Stimulated activated naive CD8-positive, alpha-beta T cell treated with anti-CD3 and anti-CD28 coated beads, Interleukin-15, Interleukin-2, amounts not matched to agents 100 ng/mL and 50 ng/mL, for 24 hours (primary cell): Measurements from ENCODE around the gene MACROH2A1.

Experiments used
- H3K27ac Mint-ChIP-seq: one replicate; pipeline ENCODE4 v1.8.0; 2021; ENCODE audit warnings: mild to moderate bottlenecking, mixed read lengths
- H3K27me3 Mint-ChIP-seq: one replicate; pipeline ENCODE4 v1.8.0; 2021; ENCODE audit warnings: mixed read lengths
- H3K36me3 Mint-ChIP-seq: one replicate; pipeline ENCODE4 v1.8.0; 2021; ENCODE audit warnings: low read depth, mixed read lengths
- H3K4me1 Mint-ChIP-seq: one replicate; pipeline ENCODE4 v1.8.0; 2021; ENCODE audit warnings: low read depth, mixed read lengths
- H3K4me3 Mint-ChIP-seq: one replicate; pipeline ENCODE4 v1.8.0; 2021; ENCODE audit warnings: mild to moderate bottlenecking, mixed read lengths
- H3K9me3 Mint-ChIP-seq: one replicate; pipeline ENCODE4 v1.8.0; 2021; ENCODE audit warnings: mixed read lengths

Gene MACROH2A1

GRCh38 chr5:135439231-135440205 is 40.5 kb upstream of the MACROH2A1 start:
- no peaks in the 10 kb centered on the region for H3K36me3 Mint-ChIP-seq
- H3K27ac Mint-ChIP-seq = no peak overlapping the region
- peaks cover 3% of the 10 kb centered on the region for H3K4me1 Mint-ChIP-seq
- H3K27me3 Mint-ChIP-seq = peaks cover 10% of the 10 kb centered on the region
- H3K4me3 Mint-ChIP-seq = no peak overlapping the region
- H3K9me3 Mint-ChIP-seq = no peaks in the 10 kb centered on the region

DNA sequence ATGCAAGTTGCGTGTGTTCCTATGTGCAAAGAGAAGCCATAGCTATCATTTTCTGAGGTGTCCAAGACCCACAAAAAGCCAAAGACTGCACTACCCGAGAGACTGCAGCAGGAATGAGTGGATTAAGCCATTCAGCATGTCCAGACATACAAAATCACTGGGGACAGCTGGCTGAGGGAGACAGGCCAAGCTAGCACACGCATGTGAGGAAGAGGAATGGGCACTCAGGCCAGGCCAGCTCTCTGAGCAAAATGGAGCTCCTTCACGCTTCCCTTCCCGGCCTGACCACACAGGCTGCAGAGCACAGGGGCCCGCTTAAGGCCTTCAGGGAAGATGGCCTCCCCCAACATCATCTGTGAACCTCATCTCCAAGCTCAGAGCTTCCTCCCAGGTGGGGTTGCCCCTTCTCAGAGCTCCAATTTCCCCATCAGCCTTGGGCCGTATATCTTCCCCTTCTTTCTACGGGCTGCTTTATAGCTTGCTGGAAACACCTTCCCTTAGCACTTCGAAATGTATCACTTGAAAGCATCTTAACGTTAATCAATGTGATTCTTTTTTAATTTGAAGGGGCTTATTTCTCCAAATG is 39.7 kb upstream of the MACROH2A1 start:
- H3K36me3 Mint-ChIP-seq = no peaks in the 10 kb centered on the region

DNA sequence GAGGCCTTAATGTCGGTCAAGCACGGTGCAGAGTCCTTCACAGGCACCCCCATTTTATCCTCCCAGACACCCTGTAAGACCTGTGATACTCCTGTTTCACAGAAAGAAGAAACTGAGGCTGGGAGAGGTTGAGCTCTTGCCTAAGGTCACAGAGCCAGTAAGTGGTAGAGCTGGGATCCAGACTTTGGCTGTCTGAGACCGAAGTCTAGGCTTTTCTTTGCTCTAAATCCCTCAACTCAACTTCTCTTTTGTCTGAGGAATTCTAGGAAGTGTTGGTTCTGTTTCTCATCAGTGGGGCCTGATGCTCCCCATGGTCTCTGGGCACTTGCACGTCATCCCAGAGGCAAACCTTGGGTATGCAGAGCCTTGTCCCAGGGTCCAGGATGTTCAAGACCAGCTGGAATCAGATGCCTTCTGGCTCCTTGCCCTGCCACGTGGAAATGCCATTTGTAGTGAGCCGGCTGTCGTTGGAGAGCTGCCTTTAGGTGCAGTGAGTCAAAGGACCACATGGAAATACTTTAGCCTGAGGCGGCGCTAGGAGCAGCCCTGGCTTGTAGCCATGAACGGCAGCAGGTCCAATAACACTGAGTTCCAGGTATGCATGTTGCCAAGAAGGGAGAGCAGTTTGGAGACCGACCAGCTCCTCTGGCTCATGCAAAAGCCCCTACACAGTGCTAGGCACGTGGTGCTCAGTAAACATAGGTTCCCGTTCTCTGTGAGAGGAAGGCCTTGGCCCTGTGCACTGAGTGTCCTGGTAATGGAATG is 38.9 kb upstream of the MACROH2A1 start:
- Mint-ChIP-seq H3K36me3 (no peaks in the 10 kb centered on the region), H3K4me1 (peaks cover 3% of the 10 kb centered on the region), H3K27me3 (peaks cover 10% of the 10 kb centered on the region), H3K27ac (no peak overlapping the region), H3K4me3 (no peak overlapping the region), H3K9me3 (no peaks in the 10 kb centered on the region)

More for the DNA sequence above, 39.7 kb upstream of the MACROH2A1 start:
- peaks cover 3% of the 10 kb centered on the region for H3K4me1 Mint-ChIP-seq
- peaks cover 10% of the 10 kb centered on the region for H3K27me3 Mint-ChIP-seq
- no peak overlapping the region for H3K27ac Mint-ChIP-seq
- no peak overlapping the region for H3K4me3 Mint-ChIP-seq
- no peaks in the 10 kb centered on the region for H3K9me3 Mint-ChIP-seq

DNA sequence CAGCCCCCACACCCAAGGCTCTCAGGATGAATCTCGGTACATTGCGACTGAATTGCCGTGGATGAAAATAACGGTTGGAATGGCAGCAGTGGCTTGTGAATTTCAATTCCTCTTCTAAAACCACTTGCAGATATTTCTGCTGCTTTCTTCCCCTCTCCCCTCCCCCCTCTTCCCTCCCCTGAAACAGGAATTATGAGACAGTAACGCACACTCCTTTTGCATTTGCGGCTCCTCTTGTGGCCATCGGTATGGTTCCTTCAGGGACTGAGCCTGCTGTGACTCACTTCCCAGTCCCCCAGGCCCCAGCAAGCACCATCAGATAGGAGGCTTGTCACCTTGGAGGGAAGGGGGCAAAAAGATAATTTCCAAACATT is 38.4 kb upstream of the MACROH2A1 start:
- Mint-ChIP-seq H3K27ac (no peak overlapping the region), H3K36me3 (no peaks in the 10 kb centered on the region), H3K27me3 (peaks cover 10% of the 10 kb centered on the region), H3K4me1 (peaks cover 3% of the 10 kb centered on the region), H3K9me3 (no peaks in the 10 kb centered on the region), H3K4me3 (no peak overlapping the region)

GRCh38 chr5:135436951-135437418 is 38.0 kb upstream of the MACROH2A1 start:
- peaks cover 3% of the 10 kb centered on the region for H3K4me1 Mint-ChIP-seq
- H3K9me3 Mint-ChIP-seq = no peaks in the 10 kb centered on the region
- no peak overlapping the region for H3K4me3 Mint-ChIP-seq
- H3K27ac Mint-ChIP-seq = no peak overlapping the region
- H3K36me3 Mint-ChIP-seq = no peaks in the 10 kb centered on the region
- peaks cover 10% of the 10 kb centered on the region for H3K27me3 Mint-ChIP-seq

DNA sequence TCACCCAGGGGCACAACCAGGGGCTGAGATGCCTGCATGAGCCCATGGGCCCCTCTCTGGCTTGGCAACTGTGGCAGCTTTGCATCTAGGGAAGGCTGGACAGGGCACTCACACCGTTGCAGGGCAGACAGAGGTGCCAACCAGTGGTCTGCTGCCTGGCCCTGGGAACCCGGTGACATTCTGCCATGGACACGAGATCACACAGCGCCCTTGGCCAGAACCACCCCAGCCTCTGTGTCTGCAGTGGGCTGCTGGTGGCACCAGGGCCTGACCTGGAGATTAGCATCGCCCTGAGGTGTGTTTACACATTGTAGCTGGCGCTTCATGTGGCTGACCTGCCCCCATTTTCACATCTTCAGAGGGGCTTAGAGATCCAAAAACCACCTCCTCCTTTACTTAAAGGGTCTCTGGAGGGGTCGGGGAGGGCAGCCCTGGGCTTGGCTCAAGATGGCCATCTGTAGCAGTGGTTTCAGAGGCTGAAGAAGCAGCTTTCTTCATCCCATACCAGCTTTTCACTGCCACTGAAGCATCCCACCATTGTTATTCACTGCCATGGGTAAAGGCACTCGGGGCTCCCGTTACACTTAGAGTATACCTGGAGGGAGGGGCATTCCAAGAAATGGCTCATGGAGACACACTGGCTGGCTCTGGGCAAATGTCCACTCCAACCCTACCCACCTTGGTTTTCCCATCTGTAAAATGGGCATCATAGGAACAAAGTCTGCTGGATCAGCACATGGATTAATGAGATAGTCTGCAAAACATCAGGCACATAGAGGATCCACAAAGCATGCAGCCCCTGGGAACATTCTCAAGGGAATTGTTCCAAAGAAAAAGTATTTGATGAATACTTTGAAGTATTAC is 36.7 kb upstream of the MACROH2A1 start:
- Mint-ChIP-seq H3K4me1 (no peaks in the 10 kb centered on the region), H3K27ac (no peak overlapping the region), H3K4me3 (no peak overlapping the region), H3K27me3 (peaks cover 10% of the 10 kb centered on the region), H3K9me3 (no peaks in the 10 kb centered on the region), H3K36me3 (no peaks in the 10 kb centered on the region)

DNA sequence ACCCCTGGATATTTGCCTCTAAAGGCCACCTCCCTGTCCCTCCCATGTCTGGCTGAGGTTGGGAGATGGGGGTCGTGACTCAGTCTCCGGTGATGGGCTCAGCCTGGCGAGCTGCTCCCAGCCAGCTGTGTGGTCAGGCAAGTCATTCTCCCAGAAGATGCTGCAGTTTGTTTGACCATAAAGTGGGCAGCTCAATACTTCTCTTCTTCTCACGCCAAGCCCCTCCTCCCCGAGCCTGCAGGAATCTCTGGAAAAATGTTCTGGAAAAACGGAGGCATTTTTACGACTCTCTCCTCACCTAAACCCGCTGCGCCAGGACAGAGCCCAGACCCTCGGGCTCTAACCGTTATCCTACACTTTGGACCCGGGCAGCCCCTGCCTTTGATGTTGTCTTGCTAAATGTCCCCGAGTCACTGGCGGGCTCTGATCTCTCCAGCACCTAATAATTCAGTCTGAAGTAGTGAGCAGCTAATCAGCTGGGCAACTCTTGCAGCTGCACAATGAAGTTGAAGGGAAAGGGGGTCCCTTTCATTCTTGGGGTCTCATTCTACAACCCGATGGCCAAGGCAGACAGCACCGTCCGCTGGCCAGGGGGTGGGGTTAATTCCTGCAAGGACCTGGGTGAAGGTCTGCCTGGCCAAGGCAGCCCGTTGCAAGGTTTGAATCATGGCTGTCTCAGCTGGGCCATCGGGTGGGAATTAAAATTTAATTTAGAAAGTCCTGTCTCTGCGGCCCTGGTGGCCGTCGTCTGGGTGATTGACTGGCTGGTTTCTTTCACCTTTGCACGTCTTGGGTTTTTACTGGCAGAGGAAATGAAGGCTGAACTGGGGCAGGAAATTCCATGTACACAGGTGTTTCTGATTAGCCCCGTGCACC is 35.8 kb upstream of the MACROH2A1 start:
- H3K36me3 Mint-ChIP-seq = no peaks in the 10 kb centered on the region
- no peak overlapping the region for H3K27ac Mint-ChIP-seq
- H3K4me3 Mint-ChIP-seq = no peak overlapping the region
- no peaks in the 10 kb centered on the region for H3K4me1 Mint-ChIP-seq
- no peaks in the 10 kb centered on the region for H3K9me3 Mint-ChIP-seq
- peaks cover 10% of the 10 kb centered on the region for H3K27me3 Mint-ChIP-seq

- Mint-ChIP-seq H3K27ac (no peak overlapping the region), H3K27me3 (peaks cover 10% of the 10 kb centered on the region), H3K4me3 (no peak overlapping the region), H3K9me3 (no peaks in the 10 kb centered on the region), H3K4me1 (no peaks in the 10 kb centered on the region), H3K36me3 (no peaks in the 10 kb centered on the region)
These were observed 34.8 kb upstream of the MACROH2A1 start for GRCh38 chr5:135433681-135434426.

DNA sequence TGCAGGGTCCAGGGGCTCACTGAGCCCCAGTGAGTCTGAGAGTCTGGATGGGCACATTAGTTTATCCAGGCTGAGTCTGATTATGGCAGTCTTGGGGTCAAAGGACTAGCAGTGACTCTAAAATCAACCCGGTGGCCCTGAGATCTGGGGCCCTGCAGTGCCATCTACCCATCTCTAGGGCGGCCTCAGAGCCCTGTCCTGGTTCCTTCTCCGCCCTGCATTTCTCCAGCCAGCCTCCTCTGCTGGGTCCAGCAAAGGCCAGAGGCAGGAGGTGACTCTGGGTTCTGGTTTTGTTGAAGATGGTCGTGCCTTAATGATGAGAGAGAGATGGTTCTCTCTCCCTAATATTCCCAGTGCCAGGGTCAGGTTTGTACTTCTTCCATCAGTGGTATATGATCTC is 33.1 kb upstream of the MACROH2A1 start:
- H3K9me3 Mint-ChIP-seq = no peaks in the 10 kb centered on the region
- no peaks in the 10 kb centered on the region for H3K4me1 Mint-ChIP-seq
- H3K36me3 Mint-ChIP-seq = no peaks in the 10 kb centered on the region
- H3K27me3 Mint-ChIP-seq = peaks cover 10% of the 10 kb centered on the region
- H3K4me3 Mint-ChIP-seq = no peak overlapping the region
- no peak overlapping the region for H3K27ac Mint-ChIP-seq

DNA sequence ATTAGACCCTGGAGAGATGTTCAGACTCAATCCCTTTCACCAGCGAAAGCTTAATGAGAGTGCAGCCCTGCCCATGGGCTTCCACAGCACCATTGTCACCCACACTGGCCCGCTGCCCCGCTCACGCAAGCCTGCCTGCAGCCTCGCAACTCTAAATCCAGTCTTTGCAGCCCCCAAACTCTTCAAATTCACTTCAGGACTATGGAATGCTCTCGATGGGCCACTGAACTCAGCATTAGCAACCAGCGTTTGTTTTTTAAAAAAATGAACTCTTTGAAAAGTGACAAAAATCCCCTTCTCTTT is 31.1 kb upstream of the MACROH2A1 start:
- Mint-ChIP-seq H3K27me3 (peaks cover 5% of the 10 kb centered on the region), H3K4me1 (peaks cover 4% of the 10 kb centered on the region), H3K4me3 (no peak overlapping the region), H3K27ac (no peak overlapping the region), H3K36me3 (no peaks in the 10 kb centered on the region), H3K9me3 (no peaks in the 10 kb centered on the region)

DNA sequence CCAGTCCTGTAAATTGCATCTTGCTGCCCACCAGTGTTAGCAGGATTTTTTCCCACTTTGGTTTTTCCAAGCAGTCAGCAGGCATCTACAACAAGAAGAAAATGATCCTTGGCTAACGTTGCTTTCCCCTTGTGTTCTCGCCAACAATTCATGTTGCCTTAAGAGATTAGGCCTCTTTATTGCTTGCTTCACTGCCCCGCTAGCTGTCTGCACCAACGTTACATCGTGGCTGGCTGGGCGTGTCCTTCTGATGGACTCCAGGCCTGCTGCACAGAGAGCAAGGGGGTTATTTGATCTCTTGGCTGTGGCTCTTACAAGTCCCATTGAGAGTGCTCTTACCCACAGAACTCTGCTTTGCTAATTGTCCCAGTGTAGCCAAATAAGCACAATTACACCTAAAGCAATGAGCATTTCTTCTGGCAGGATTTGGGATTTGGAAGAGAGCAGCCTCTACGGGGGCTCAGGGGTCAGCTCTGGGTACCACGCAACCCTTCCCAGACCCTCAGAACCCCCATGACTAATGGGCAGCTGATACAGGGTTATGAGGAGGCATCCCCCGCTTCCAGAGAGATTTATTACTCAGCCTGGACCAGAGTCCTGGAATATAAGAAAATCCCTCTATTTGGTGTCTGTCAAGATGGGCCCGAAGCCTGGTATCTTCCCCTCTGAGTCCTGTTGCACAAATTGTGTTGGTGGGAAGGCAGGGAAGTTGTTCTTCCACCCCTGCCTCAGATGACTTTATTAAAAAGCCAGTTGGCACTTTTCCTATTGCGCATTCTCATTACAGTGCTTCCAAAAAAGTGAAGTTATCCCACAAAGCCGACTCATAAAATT is 30.5 kb upstream of the MACROH2A1 start:
- no peak overlapping the region for H3K27ac Mint-ChIP-seq
- no peak overlapping the region for H3K4me3 Mint-ChIP-seq
- H3K27me3 Mint-ChIP-seq = peaks cover 4% of the 10 kb centered on the region
- H3K36me3 Mint-ChIP-seq = no peaks in the 10 kb centered on the region
- no peaks in the 10 kb centered on the region for H3K9me3 Mint-ChIP-seq
- H3K4me1 Mint-ChIP-seq = peaks cover 4% of the 10 kb centered on the region

DNA sequence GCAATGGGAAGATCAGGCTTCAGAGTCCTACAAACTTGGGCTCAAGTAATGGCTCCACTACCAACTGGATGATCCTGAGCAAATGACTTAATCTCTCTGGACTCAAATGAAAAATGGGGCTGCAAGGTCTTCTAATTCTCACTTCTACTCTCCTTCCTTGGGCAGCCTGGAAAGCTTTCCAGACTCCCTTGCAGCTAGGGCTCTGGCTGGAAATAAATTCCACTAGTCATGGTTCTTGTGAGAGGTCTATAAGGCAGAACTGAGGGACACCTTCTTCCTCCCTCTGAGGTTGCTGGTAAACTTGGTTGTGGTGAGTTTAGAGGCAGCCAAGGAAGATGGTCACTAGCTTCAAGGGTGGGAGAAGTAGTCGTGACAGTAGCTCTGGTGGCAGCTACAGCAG is 29.6 kb upstream of the MACROH2A1 start:
- Mint-ChIP-seq H3K9me3 (no peaks in the 10 kb centered on the region), H3K4me3 (no peak overlapping the region), H3K4me1 (peaks cover 4% of the 10 kb centered on the region), H3K27me3 (peaks cover 8% of the 10 kb centered on the region), H3K36me3 (no peaks in the 10 kb centered on the region), H3K27ac (no peak overlapping the region)
